Measurements from ENCODE around the gene C6orf52.
"Not testable (repeated sequence)": the region's sequence is repeated elsewhere in the genome, so short reads cannot be mapped to it uniquely, and the experiment has no call there.

Gene C6orf52

GRCh38 chr6:10694302-10695085, at the start of gene C6orf52, which contains the start of gene PAK1IP1:
C6orf52 (minus strand) TSS chr6:10694616; CDS start chr6:10687550, 7,066 bp downstream.
PAK1IP1 (plus strand) TSS chr6:10694972; CDS start chr6:10694986, 14 bp downstream.
- DNase-seq (ENCODE audit: low read depth in 2 of 2), result peak; percentile 86 to 90

GRCh38 chr6:10743515-10743914, 49.1 kb upstream of the C6orf52 start:
- DNase-seq (ENCODE audit: low read depth in 2 of 2), result no peak

- no peak for DNase-seq (ENCODE audit: low read depth in 2 of 2)
Measured at GRCh38 chr6:10742251-10742650, 47.8 kb upstream of the C6orf52 start.

GRCh38 chr6:10741643-10742042, 47.2 kb upstream of the C6orf52 start:
- not testable (repeated sequence) for DNase-seq (ENCODE audit: low read depth in 2 of 2)

GRCh38 chr6:10740061-10740460, 45.6 kb upstream of the C6orf52 start:
- no peak for DNase-seq (ENCODE audit: low read depth in 2 of 2)

DNA sequence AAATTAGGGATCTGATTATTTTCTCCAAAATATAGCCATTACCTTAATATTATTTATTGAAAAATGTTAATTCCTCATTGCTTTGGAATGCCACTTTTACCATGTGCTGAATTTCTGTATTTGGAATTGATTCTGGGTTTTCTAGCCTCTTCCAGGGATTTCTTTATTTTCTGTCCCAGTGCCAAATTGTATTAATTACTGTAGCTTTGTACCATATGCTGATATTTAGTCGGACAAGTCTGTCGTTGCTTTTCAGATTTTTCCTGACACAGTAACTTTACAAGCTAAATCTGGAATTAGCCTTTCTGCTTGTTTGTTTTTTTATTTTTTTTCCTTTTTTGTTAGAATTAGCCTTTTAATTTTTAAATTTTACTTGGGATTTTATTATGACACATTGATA, 42.3 kb upstream of the C6orf52 start:
- DNase-seq (ENCODE audit: low read depth in 2 of 2), result no peak

GRCh38 chr6:10733863-10734262, 39.4 kb upstream of the C6orf52 start:
- no peak for DNase-seq (ENCODE audit: low read depth in 2 of 2)

GRCh38 chr6:10733151-10733715, 38.8 kb upstream of the C6orf52 start:
- peak in 1 of 2 donors; percentile 33 for DNase-seq (ENCODE audit: low read depth in 2 of 2)

GRCh38 chr6:10730254-10730653, 35.8 kb upstream of the C6orf52 start:
- no peak for DNase-seq (ENCODE audit: low read depth in 2 of 2)

- DNase-seq (ENCODE audit: low read depth in 2 of 2), result no peak
Measured at GRCh38 chr6:10725716-10726115, 31.3 kb upstream of the C6orf52 start.

DNA sequence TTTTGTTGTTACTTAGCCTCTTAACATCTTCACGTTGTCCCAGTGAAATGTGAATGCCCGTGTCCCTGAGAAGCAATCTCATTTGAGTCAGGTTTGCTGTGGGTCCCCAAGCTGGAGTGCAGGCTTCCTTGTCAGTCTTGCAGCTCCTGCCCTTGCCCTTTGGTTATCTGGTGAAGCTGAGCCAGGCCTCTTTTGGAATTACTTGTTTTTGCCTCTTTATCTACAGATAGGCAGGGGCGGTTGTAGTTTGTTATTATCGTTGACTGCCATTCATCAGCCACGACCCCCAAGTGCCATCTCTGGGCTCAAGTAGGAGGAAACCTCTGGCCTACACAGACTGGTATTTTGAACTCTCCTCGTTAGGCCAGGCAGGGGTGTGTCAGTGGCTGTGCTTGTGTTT, 30.6 kb upstream of the C6orf52 start:
- DNase-seq (ENCODE audit: low read depth in 2 of 2), result no peak

DNA sequence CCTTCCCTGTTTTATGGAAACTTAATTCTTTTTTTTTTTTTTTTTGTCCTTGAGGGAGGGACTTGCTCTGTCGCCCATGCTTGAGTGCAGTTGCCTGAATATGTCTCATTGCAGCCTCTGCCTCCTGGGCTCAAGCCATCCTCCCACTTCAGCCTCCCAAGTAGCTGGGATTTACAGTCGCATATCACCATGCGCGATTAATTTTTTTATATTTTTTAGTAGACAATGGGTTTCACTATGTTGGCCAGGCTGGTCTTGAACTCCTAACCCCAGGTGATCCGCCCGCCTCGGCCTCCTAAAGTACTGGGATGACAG, 29.1 kb upstream of the C6orf52 start:
- DNase-seq (ENCODE audit: low read depth in 2 of 2), result no peak

DNA sequence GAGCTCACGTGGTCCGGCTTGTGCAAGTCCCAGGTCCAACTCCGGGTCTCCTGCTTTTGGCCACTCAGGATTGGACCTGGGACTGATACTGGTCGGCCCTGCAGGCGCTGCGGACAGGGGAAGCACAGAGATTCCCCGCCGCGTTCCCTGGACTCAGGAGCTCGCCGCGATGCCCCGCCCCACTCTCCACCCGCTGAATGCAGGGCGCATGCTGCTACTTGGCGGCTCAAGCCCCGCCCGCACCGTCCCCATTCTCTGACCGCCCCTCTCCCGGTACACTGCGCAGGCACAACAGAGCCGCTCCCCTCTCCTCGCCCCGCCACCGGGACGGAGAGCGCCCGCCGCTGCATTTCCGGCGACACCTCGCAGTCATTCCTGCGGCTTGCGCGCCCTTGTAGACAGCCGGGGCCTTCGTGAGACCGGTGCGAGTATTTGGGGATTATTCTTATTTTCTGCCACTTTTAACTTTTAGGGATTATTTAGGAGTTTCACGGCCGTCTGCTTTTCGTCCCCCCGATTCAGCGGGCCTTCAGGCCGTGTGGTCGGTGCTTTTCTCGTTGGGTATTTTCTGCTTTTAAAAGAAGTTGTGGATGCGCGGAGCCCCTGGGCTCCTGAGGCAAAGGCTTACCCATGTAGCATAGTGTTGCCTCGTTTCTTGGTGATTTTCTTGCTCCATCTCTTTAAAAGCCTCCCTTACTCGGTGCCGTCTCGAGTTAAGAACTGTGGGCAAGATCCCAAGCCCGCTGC, 28.6 kb upstream of the C6orf52 start, which contains the start of gene TMEM14C:
TSS of gene TMEM14C (plus strand) at position 251 of the 747 bp plus-strand sequence. CDS start 1,544 bp downstream, outside the sequence.
- DNase-seq (ENCODE audit: low read depth in 2 of 2), result peak; percentile 58 to 61

DNA sequence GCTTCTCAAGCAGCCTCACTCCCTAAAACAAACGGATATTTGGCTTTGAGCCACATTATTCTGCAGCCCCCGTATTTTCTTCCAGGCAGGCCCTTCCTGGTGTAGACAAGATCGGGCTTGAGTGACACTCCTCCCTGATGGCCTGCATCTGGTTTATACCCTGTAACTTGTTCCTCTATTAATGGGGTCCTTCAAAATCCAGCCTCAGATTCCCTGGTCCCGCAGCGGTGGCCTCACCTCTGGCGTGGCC, 28.1 kb upstream of the C6orf52 start:
- no peak for DNase-seq (ENCODE audit: low read depth in 2 of 2)

GRCh38 chr6:10721850-10722569, 27.6 kb upstream of the C6orf52 start:
- no peak for DNase-seq (ENCODE audit: low read depth in 2 of 2)

DNA sequence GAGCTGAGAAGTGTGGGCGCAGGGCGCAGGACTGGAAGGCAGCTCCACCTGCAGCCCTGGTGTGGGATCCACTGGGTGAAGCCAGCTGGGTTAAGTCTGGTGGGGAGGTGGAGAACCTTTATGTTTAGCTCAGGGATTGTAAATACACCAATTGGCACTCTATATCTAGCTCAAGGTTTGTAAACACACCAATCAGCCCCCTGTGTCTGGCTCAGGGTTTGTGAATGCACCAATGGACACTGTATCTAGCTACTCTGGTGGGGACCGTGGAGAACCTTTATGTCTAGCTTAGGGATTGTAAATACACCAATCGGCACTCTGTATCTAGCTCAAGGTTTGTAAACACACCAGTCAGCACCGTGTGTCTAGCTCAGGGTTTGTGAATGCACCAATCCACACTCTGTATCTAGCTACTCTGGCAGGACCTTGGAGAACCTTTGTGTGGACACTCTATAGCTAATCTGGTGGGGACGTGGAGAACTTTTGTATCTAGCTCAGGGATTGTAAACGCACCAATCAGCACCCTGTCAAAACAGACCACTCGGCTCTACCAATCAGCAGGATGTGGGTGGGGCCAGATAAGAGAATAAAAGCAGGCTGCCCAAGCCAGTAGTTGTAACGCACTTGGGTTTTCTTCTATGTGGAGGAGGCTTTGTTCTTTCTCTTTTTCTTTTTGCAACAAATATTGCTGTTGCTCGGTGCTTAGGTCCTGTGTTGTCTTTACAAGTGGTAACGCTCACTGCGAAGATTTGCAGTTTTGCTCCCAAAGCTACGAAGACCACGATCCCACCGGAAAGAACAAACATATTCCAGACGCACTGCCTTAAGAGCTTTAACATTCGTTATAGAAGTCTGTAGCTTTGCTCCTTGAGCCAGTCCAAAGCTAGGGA, 26.8 kb upstream of the C6orf52 start:
- not testable (repeated sequence) for DNase-seq (ENCODE audit: low read depth in 2 of 2)

GRCh38 chr6:10720265-10720959, 26.0 kb upstream of the C6orf52 start:
- DNase-seq (ENCODE audit: low read depth in 2 of 2), result peak; percentile 18 to 26

DNA sequence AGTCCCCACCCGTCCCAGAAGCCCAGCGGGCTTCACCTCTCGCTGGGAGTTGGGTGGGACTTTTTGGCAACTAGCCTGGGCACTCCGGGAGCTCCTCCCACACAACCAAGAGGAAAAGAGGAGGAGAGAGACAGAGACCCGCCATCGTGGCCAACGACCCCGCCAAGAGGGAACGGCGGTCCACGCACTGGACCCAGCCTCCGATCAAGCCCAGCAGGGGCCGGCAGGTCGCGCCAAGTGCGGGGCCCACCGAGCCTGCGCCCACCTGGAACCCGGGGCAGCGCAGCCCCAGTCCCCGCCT, 25.5 kb upstream of the C6orf52 start:
- no peak for DNase-seq (ENCODE audit: low read depth in 2 of 2)

GRCh38 chr6:10719296-10719963, 25.0 kb upstream of the C6orf52 start:
- DNase-seq (ENCODE audit: low read depth in 2 of 2), result no peak

GRCh38 chr6:10713962-10714361, 19.5 kb upstream of the C6orf52 start:
- no peak for DNase-seq (ENCODE audit: low read depth in 2 of 2)

Measured in stimulated activated CD8-positive, alpha-beta memory T cell treated with anti-CD3 and anti-CD28 coated beads, Interleukin-2, amount 100 ng/mL, for 1 hour (primary cell).